Adrenal gland (tissue), 12 donors: ENCODE results near the gene NDUFV3. TPM values are rescaled to one million over a fixed set of nuclear protein-coding genes. Genes with fewer than 3 reads are reported as not detected.
"Not testable (repeated sequence)": the region's sequence is repeated elsewhere in the genome, so short reads cannot be mapped to it uniquely, and the experiment has no call there.

Experiments used
- DNase-seq, 7 donors: peaks; one replicate each; pipeline ENCODE4 v3.0.0-alpha.2; 2019 to 2020
- H3K27ac ChIP-seq, 5 donors: fragments of 200-600 bp; sonication (generic) in 4 of 5; 1 replicate in 3 of 5; 2 replicates in 2 of 5; pipeline versions ENCODE4 v1.5.1 to v1.8.0; 2016 to 2020; ENCODE audit warnings: mild to moderate bottlenecking in 1 of 5
- H3K27me3 ChIP-seq: fragments of 200-600 bp; 2 replicates; pipeline ENCODE4 v1.8.0; 2021
- H3K36me3 ChIP-seq, 2 donors: fragments of 200-600 bp; replicated peaks in 1 of 2; 1 replicate in 1 of 2; 2 replicates in 1 of 2; pipeline versions ENCODE4 v1.5.1 to v1.8.0; 2018 to 2022
- H3K4me1 ChIP-seq, 2 donors: fragments of 200-600 bp; replicated peaks in 1 of 2; 1 replicate in 1 of 2; 2 replicates in 1 of 2; pipeline versions ENCODE4 v1.5.1 to v1.8.0; 2018 to 2021
- H3K4me3 ChIP-seq, 4 donors: fragments of 200-600 bp; sonication (generic) in 3 of 4; one replicate each; pipeline ENCODE4 v1.5.1; 2016 to 2018
- H3K9me3 ChIP-seq, 3 donors: fragments of 200-600 bp; sonication (generic) in 1 of 3; replicated peaks in 1 of 3; 1 replicate in 2 of 3; 2 replicates in 1 of 3; pipeline versions ENCODE4 v1.5.1 to v1.8.0; 2016 to 2021
- POLR2A ChIP-seq, 2 donors: fragments of 450-650 bp; IDR thresholded peaks; one replicate each; pipeline ENCODE4 v1.6.1; 2017; ENCODE audit warnings: antibody characterized with exemption in 2 of 2, mild to moderate bottlenecking in 2 of 2, moderate library complexity in 1 of 2
- WGBS, 4 donors: extraction: QIAGEN DNeasy Blood & Tissue Kit in 2 of 4; methylation state at CpG; one replicate each; pipeline versions ENCODE4 v1.1.5 to v1.1.7; 2013 to 2017; 5-methylcytosine and 5-hydroxymethylcytosine counted together
- intact Hi-C, 2 donors: fragments of 100-400 bp; cut with DNase I; formaldehyde crosslinking; loops; one replicate each; pipeline versions ENCODE4 v1.14.1 to v1.15.0; 2022 to 2023
- polyA plus RNA-seq, 3 donors: library from polyadenylated mRNA; stranded (reverse); fragments of 200-250 nt in 2 of 3; fragments of 350-450 nt in 1 of 3; fragmentation: Illumina TruSeq in 1 of 3; extraction: RNeasy Lipid Tissue Mini Kit (QIAGEN cat#74804) in 1 of 3; gene quantifications; one replicate each; pipeline ENCODE4 v1.2.3, GENCODE V29; 2013 to 2014
- total RNA-seq, 9 donors: library from RNA; depleted of rRNA in 4 of 9; stranded (reverse); fragments of >200 nt in 4 of 9; fragments of 120-200 nt in 1 of 9; fragmentation: NEBNext Ultra II Directional in 1 of 9; extraction: Animal tissue kit (Norgen Biotek cat#: 25700) in 1 of 9; gene quantifications; one replicate each; pipeline versions ENCODE4 v1.1.0 to v1.2.4, GENCODE V29; 2013 to 2023
- TF ChIP-seq, protein P1 (sequence below), 6 experiments: fragments of 450-650 bp in 4 of 6; fragments of 200-600 bp in 2 of 6; sonication (generic) in 1 of 6; IDR thresholded peaks; 1 replicate in 5 of 6; 2 replicates in 1 of 6; pipeline versions ENCODE4 v1.5.1 to v1.8.0; 2016 to 2021; ENCODE audit warnings: antibody characterized with exemption in 6 of 6, mild to moderate bottlenecking in 2 of 6, moderate library complexity in 1 of 6
- donor health status: healthy with polysubstance abuse.
- donor health status: Bipolar disorder and iron deficiency.
- donor health status: DM: yes; HTN: yes; CAD: no.
- donor health status: DM: no; HTN: no; CAD: no.
- donor health status: DM: no; HTN: no; CAD: no.
- donor health status: DM: yes; HTN: yes; CAD: no.

NDUFV3 gene
- total and polyA plus RNA-seq, 12 donors = 30.4 to 43.5 (median 36.1) TPM

DNA sequence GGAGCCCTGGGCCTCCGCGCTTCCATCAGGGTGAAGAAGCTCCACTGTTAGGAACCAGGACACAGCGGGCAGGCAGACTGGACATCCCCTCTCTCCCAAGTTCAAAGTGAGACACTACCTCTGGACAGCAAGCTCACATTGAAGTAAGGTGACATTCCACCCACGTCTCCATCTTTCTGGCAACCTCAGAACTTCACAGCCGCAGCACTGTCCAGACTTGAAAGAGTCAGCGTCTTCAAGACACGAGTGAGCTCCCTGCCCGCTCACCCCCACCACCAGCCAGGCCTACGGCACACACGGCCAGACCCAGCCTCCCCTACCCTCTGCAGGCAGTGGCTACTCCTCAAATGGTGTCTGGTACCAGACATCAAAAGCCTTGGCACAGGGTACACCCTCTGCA lies 24.9 kb upstream of the NDUFV3 start:
- intact Hi-C loops = no loop called here
- no peak overlapping the region for H3K4me3 ChIP-seq
- H3K36me3 ChIP-seq = peaks cover 0 to 50% of the 10 kb centered on the region in 2 donors
- TF ChIP-seq, protein P1, sequence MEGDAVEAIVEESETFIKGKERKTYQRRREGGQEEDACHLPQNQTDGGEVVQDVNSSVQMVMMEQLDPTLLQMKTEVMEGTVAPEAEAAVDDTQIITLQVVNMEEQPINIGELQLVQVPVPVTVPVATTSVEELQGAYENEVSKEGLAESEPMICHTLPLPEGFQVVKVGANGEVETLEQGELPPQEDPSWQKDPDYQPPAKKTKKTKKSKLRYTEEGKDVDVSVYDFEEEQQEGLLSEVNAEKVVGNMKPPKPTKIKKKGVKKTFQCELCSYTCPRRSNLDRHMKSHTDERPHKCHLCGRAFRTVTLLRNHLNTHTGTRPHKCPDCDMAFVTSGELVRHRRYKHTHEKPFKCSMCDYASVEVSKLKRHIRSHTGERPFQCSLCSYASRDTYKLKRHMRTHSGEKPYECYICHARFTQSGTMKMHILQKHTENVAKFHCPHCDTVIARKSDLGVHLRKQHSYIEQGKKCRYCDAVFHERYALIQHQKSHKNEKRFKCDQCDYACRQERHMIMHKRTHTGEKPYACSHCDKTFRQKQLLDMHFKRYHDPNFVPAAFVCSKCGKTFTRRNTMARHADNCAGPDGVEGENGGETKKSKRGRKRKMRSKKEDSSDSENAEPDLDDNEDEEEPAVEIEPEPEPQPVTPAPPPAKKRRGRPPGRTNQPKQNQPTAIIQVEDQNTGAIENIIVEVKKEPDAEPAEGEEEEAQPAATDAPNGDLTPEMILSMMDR (IDR thresholded peaks at IDR 0.05) = no peak
- TF ChIP-seq POLR2A (IDR thresholded peaks at IDR 0.05) = no peak
- H3K27me3 ChIP-seq = no peaks in the 10 kb centered on the region
- no peaks in the 10 kb centered on the region for H3K4me1 ChIP-seq
- 85 to 100% (median 91%) methylated on average over 1 to 10 of the region's 10 CpGs for WGBS, 4 donors
- no peak for DNase-seq
- no peaks in the 10 kb centered on the region for H3K9me3 ChIP-seq
- H3K27ac ChIP-seq = no peak overlapping the region

DNA sequence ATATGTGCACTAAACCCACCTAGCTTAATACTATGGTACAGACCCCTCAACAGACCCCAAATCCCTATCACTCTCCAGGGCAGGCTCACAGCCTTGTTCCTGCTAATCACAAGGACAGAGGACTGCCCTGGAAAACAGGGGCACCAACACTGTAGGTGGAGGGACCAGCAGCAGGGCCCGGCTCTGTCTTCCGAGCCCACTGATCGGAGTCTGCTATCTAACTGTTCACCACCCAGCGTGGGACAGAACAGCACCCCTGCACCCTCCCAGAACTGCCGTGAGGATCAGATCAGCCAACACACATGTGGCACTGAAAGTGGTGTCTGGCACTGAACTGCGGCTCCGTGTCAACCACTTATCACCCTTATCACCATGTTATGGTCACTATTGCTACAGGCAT lies 20.0 kb upstream of the NDUFV3 start:
- no peak overlapping the region for H3K27ac ChIP-seq
- H3K9me3 ChIP-seq = no peaks in the 10 kb centered on the region
- H3K4me1 ChIP-seq = peaks cover 0 to 2% of the 10 kb centered on the region in 2 donors
- DNase-seq = no peak
- 94 to 97% (median 96%) methylated on average over 5 to 7 of the region's 7 CpGs for WGBS, 4 donors
- intact Hi-C loops = no loop called here
- TF ChIP-seq POLR2A (IDR thresholded peaks at IDR 0.05) = no peak
- TF ChIP-seq, protein P1 (IDR thresholded peaks at IDR 0.05) = no peak
- H3K27me3 ChIP-seq = no peaks in the 10 kb centered on the region
- peaks cover 0 to 67% of the 10 kb centered on the region in 2 donors for H3K36me3 ChIP-seq
- no peak overlapping the region for H3K4me3 ChIP-seq

DNA sequence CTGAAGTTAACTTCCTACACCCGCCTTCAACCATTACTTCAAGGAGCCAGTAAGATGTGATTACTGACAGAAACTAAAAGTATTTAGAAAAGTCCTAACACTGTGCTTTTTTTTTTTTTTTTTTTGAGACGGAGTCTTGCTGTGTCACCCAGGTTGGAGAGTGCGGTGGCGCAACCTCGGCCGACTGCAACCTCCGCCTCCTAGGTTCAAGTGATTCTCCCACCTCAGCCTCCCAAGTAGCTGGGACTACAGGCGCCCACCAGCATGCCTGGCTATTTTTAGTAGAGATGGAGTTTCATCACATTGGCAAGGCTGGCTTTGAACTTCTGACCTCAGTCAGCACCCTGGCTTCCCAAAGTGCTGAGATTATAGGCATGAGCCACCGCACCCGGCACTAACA lies 17.3 kb upstream of the NDUFV3 start:
- intact Hi-C loops, H3K4me3 ChIP-seq, H3K27ac ChIP-seq, DNase-seq, H3K27me3 ChIP-seq, H3K9me3 ChIP-seq: not testable (repeated sequence)
- H3K36me3 ChIP-seq = peaks cover 0 to 48% of the 10 kb centered on the region in 2 donors
- peaks cover 14 to 18% of the 10 kb centered on the region in 2 donors for H3K4me1 ChIP-seq
- 91 to 95% (median 94%) methylated on average over 10 of the region's 10 CpGs for WGBS, 4 donors

DNA sequence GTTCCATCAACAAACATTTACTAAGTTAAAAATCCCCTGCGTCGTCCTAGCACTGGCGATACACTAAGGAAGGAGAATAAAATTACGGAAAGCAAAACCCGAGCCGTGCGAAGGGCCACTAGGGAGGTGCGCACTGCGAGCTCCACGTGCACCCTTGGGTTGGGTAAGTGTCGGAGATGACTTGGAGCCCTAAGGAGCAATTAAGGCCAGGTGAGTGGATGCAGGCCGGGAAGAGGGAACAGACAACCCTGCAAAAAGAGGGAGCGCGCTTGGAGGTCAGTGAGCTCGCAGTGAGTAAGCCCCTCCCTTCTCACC lies 14.5 kb upstream of the NDUFV3 start:
- WGBS, 4 donors = 0 to 2% (median 0%) methylated on average over 11 to 15 of the region's 15 CpGs
- peaks cover 14 to 18% of the 10 kb centered on the region in 2 donors for H3K4me1 ChIP-seq
- H3K36me3 ChIP-seq = peaks cover 0 to 20% of the 10 kb centered on the region in 2 donors
- peak overlapping the region; percentile 36 to 84 (median 75) for H3K4me3 ChIP-seq
- intact Hi-C loops = no loop called here
- no peaks in the 10 kb centered on the region for H3K27me3 ChIP-seq
- H3K27ac ChIP-seq = peak overlapping the region; percentile 61 to 88 (median 78)
- no peaks in the 10 kb centered on the region for H3K9me3 ChIP-seq
- TF ChIP-seq POLR2A (IDR thresholded peaks at IDR 0.05) = no peak
- TF ChIP-seq, protein P1 (IDR thresholded peaks at IDR 0.05) = no peak
- DNase-seq = no peak

DNA sequence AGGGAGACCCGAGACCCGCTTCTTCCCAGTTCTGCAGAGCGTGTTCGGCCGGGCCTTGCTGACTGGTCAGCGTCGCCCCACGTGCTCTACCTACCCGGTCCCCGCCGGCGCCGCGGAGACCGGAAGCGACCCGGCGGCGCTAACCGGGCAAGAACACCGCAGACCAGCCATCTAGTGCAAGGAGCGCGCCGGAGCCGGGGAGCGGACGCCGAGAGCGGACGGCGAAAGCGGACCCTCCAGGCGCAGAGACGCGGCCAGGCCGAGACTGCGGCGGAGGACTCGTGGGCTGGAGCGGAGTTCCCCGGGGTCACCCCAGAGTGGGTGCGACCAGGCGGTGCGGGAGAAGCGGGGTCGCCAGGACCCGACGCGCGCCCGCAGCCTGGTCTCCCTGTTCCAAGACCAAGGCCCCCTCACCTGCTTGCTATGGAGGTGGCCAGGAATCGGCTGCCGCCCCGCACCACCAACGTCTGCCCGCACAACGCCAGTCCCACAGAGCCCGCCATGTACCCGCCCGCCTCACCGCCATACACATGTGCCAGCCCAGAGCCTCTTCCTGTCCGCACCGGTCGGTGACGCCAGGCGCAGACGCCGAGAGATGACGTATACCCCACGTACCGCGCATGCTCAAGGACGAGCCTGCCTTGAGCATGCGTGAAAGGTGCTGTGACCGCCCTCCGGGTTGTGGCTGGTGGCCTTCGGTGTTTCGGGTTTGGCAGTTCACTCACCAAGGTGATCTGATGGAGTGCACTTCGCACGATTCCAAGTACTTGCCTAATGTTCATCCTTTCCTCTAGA lies 13.9 kb upstream of the NDUFV3 start, which contains the start of gene WDR4:
WDR4 (minus strand) TSS at position 547 of the 795 bp plus-strand sequence; CDS start at position 503, 44 bp downstream.
- peak; percentile 97 to 99 (median 98) for DNase-seq
- Histone ChIP-seq H3K9me3 (no peaks in the 10 kb centered on the region), H3K27ac (peak within 1 kb of the TSS; percentile 61 to 88 (median 78)), H3K4me3 (peak within 1 kb of the TSS; percentile 36 to 84 (median 75)), H3K36me3 (peaks cover 0 to 16% of the 10 kb centered on the region in 2 donors), H3K4me1 (peaks cover 14 to 18% of the 10 kb centered on the region in 2 donors), H3K27me3 (no peaks in the 10 kb centered on the region)
- intact Hi-C loops = no loop called here
- WGBS, 4 donors = 0% methylated on average over 35 to 80 of the region's 80 CpGs; no CpG with 5 or more reads in 1 of the 4 donors
- peak; percentile 53 to 80 for TF ChIP-seq POLR2A (IDR thresholded peaks at IDR 0.05)
- TF ChIP-seq, protein P1 (IDR thresholded peaks at IDR 0.05) = no peak
